Muscle layer of colon (tissue), 2 donors: ENCODE data around the gene FRMD3.

Experiments used
- H3K27ac ChIP-seq: one replicate; pipeline ENCODE4 v1.7.0; 2013; ENCODE audit warnings: low read depth, mild to moderate bottlenecking, low read length, moderate library complexity
- H3K27me3 ChIP-seq, 2 donors: one replicate each; pipeline ENCODE4 v1.7.0; 2013; ENCODE audit warnings: low read length in 2 of 2, mild to moderate bottlenecking in 2 of 2; ENCODE audit not compliant: insufficient read depth in 2 of 2, control insufficient read depth in 1 of 2
- H3K36me3 ChIP-seq: one replicate; pipeline ENCODE4 v1.7.0; 2013; ENCODE audit warnings: mild to moderate bottlenecking, low read length; ENCODE audit not compliant: insufficient read depth
- H3K4me1 ChIP-seq: one replicate; pipeline ENCODE4 v1.7.0; 2013; ENCODE audit warnings: mild to moderate bottlenecking, low read length; ENCODE audit not compliant: insufficient read depth
- H3K4me3 ChIP-seq, 2 donors: one replicate each; pipeline ENCODE4 v1.7.0; 2013; ENCODE audit warnings: low read length in 2 of 2, low read depth in 1 of 2, mild to moderate bottlenecking in 1 of 2, moderate library complexity in 1 of 2
- H3K9ac ChIP-seq: one replicate; pipeline ENCODE4 v1.7.0; 2013; ENCODE audit warnings: low read length
- H3K9me3 ChIP-seq: one replicate; pipeline ENCODE4 v1.7.0; 2013; ENCODE audit warnings: mild to moderate bottlenecking, low read length
- donor health status: abdominal sarcoma.
- donor health status: Adenocarcinoma of cecum.

FRMD3 gene

GRCh38 chr9:83327750-83328622 lies 210.2 kb downstream of the FRMD3 start:
- no peak overlapping the region for H3K27ac ChIP-seq
- no peaks in the 10 kb centered on the region for H3K27me3 ChIP-seq
- no peak overlapping the region for H3K4me3 ChIP-seq
- no peaks in the 10 kb centered on the region for H3K4me1 ChIP-seq
- no peak overlapping the region for H3K9ac ChIP-seq
- no peaks in the 10 kb centered on the region for H3K9me3 ChIP-seq
- H3K36me3 ChIP-seq, result no peaks in the 10 kb centered on the region

GRCh38 chr9:83327323-83327722 lies 210.9 kb downstream of the FRMD3 start:
- Histone ChIP-seq H3K4me3 (no peak overlapping the region), H3K27me3 (no peaks in the 10 kb centered on the region), H3K9me3 (no peaks in the 10 kb centered on the region), H3K27ac (no peak overlapping the region), H3K36me3 (no peaks in the 10 kb centered on the region), H3K9ac (no peak overlapping the region), H3K4me1 (no peaks in the 10 kb centered on the region)

- Histone ChIP-seq H3K27ac (no peak overlapping the region), H3K27me3 (no peaks in the 10 kb centered on the region), H3K9me3 (no peaks in the 10 kb centered on the region), H3K4me1 (no peaks in the 10 kb centered on the region), H3K9ac (no peak overlapping the region), H3K4me3 (no peak overlapping the region), H3K36me3 (no peaks in the 10 kb centered on the region)
Measured at GRCh38 chr9:83323148-83323547, 215.1 kb downstream of the FRMD3 start.

- Histone ChIP-seq H3K4me1 (no peaks in the 10 kb centered on the region), H3K4me3 (no peak overlapping the region), H3K36me3 (no peaks in the 10 kb centered on the region), H3K27me3 (no peaks in the 10 kb centered on the region), H3K9ac (no peak overlapping the region), H3K27ac (no peak overlapping the region), H3K9me3 (no peaks in the 10 kb centered on the region)
Measured at GRCh38 chr9:83322438-83322837, 215.8 kb downstream of the FRMD3 start.

GRCh38 chr9:83317244-83317643 lies 221.0 kb downstream of the FRMD3 start:
- Histone ChIP-seq H3K27ac (no peak overlapping the region), H3K4me3 (no peak overlapping the region), H3K9me3 (no peaks in the 10 kb centered on the region), H3K36me3 (no peaks in the 10 kb centered on the region), H3K9ac (no peak overlapping the region), H3K27me3 (no peaks in the 10 kb centered on the region), H3K4me1 (no peaks in the 10 kb centered on the region)

DNA sequence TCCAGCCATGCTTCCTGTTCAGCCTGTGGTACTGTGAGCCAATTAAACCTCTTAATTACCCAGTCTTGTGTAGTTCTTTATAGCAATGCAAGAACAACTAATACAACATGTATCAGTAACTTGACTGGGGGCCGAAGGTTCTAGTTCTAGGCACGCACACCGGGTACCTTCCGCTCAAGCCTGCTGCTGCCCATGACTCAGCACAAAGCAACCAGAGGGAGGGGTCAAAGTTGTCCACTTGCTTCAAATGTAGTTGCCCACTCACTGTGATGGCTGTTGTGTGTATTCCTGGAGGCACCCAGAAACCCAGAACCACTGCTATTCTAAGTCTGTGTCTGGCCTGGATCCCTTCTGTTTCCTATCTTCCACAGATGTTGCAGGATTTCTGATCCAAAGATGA lies 222.6 kb downstream of the FRMD3 start:
- Histone ChIP-seq H3K4me3 (no peak overlapping the region), H3K9me3 (no peaks in the 10 kb centered on the region), H3K9ac (no peak overlapping the region), H3K4me1 (no peaks in the 10 kb centered on the region), H3K27me3 (no peaks in the 10 kb centered on the region), H3K36me3 (no peaks in the 10 kb centered on the region), H3K27ac (no peak overlapping the region)

DNA sequence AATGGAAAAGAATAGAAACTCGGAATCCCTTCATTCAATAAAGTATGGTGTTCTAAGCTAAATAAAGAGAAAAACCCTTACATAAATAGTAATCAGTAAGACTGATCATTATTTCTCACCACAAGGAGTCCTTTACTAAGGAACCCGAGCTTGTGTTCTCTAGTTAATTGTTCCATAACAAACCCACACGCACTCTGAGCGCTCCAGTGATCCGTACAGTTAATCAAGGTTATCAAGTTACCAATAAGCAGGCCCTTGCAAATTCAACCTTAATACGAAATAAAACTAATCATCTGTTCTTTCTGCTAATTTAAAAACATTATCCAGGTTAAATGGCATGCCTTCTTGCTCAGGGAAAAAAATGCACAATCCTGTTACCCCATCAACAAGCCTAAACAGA lies 224.4 kb downstream of the FRMD3 start:
- Histone ChIP-seq H3K9me3 (no peaks in the 10 kb centered on the region), H3K27me3 (no peaks in the 10 kb centered on the region), H3K27ac (no peak overlapping the region), H3K4me3 (no peak overlapping the region), H3K36me3 (no peaks in the 10 kb centered on the region), H3K9ac (no peak overlapping the region), H3K4me1 (no peaks in the 10 kb centered on the region)

GRCh38 chr9:83312537-83312936 lies 225.7 kb downstream of the FRMD3 start:
- Histone ChIP-seq H3K4me1 (no peaks in the 10 kb centered on the region), H3K36me3 (no peaks in the 10 kb centered on the region), H3K27me3 (no peaks in the 10 kb centered on the region), H3K9me3 (no peaks in the 10 kb centered on the region), H3K9ac (no peak overlapping the region), H3K27ac (no peak overlapping the region), H3K4me3 (no peak overlapping the region)

GRCh38 chr9:83307066-83307724 lies 231.0 kb downstream of the FRMD3 start:
- Histone ChIP-seq H3K27ac (no peak overlapping the region), H3K9me3 (no peaks in the 10 kb centered on the region), H3K9ac (no peak overlapping the region), H3K4me1 (peaks cover 21% of the 10 kb centered on the region), H3K4me3 (no peak overlapping the region), H3K27me3 (no peaks in the 10 kb centered on the region), H3K36me3 (no peaks in the 10 kb centered on the region)

DNA sequence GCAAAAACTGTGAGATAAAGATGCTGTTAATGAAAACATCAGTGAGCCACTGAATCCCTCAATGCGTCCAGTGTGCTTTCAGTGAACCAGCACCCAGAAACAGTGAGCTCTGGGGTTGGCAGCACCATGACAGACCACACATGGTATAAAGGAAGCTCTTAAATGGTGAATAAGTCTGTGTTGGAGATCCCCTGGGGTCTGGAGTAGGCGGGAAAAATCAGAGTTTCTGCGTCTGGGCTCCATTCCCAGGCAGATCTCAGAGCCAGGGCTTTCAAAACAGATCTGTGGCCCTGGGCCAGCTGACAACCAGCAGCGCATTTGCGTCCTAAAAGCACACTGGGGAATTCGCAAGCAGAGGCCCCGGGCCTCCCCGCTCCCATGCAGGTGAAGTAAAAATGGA lies 233.5 kb downstream of the FRMD3 start:
- H3K36me3 ChIP-seq, result no peaks in the 10 kb centered on the region
- H3K4me1 ChIP-seq, result peaks cover 21% of the 10 kb centered on the region
- H3K9ac ChIP-seq, result no peak overlapping the region
- no peak overlapping the region for H3K4me3 ChIP-seq
- H3K27me3 ChIP-seq, result no peaks in the 10 kb centered on the region
- H3K9me3 ChIP-seq, result no peaks in the 10 kb centered on the region
- no peak overlapping the region for H3K27ac ChIP-seq

- Histone ChIP-seq H3K9me3 (no peaks in the 10 kb centered on the region), H3K4me1 (peaks cover 8% of the 10 kb centered on the region), H3K9ac (no peak overlapping the region), H3K27ac (no peak overlapping the region), H3K4me3 (no peak overlapping the region), H3K27me3 (no peaks in the 10 kb centered on the region), H3K36me3 (peaks cover 6% of the 10 kb centered on the region)
Measured at GRCh38 chr9:83299571-83299970, 238.6 kb downstream of the FRMD3 start.

- Histone ChIP-seq H3K9ac (no peak overlapping the region), H3K4me3 (no peak overlapping the region), H3K36me3 (peaks cover 6% of the 10 kb centered on the region), H3K27me3 (no peaks in the 10 kb centered on the region), H3K4me1 (peaks cover 3% of the 10 kb centered on the region), H3K9me3 (no peaks in the 10 kb centered on the region), H3K27ac (no peak overlapping the region)
Measured at GRCh38 chr9:83299094-83299493, 239.1 kb downstream of the FRMD3 start.
